GM12874 (cell line): Measurements from ENCODE around the gene STAC3.

ENCODE experiments used
- CTCF ChIP-seq: IDR thresholded peaks from 2 replicates; pipeline ENCODE4 v1.5.1; 2011; ENCODE audit warnings: low read depth, mild to moderate bottlenecking, control low read depth, low read length, moderate library complexity; ENCODE audit not compliant: insufficient read depth

STAC3 gene

GRCh38 chr12:57198329-57198728 is 52.7 kb downstream of the STAC3 start:
- TF ChIP-seq CTCF, result no peak

- no peak for TF ChIP-seq CTCF
Observed at GRCh38 chr12:57196956-57197355, 54.0 kb downstream of the STAC3 start.

- TF ChIP-seq CTCF, result no peak
Observed at GRCh38 chr12:57196439-57196838, 54.5 kb downstream of the STAC3 start.

- no peak for TF ChIP-seq CTCF
Observed at GRCh38 chr12:57195611-57196371, 55.2 kb downstream of the STAC3 start.

GRCh38 chr12:57195186-57195585 is 55.8 kb downstream of the STAC3 start:
- no peak for TF ChIP-seq CTCF

GRCh38 chr12:57194253-57194652 is 56.7 kb downstream of the STAC3 start:
- TF ChIP-seq CTCF, result no peak

- TF ChIP-seq CTCF, result no peak
Observed at GRCh38 chr12:57193706-57194245, 57.2 kb downstream of the STAC3 start.
